ENCODE data around the gene SYNDIG1. TPM values are rescaled to one million over a fixed set of nuclear protein-coding genes. Genes with fewer than 3 reads are reported as not detected.

The SYNDIG1 gene
- total RNA-seq, 1 experiment from 2014 or later, result 17.9 TPM

DNA sequence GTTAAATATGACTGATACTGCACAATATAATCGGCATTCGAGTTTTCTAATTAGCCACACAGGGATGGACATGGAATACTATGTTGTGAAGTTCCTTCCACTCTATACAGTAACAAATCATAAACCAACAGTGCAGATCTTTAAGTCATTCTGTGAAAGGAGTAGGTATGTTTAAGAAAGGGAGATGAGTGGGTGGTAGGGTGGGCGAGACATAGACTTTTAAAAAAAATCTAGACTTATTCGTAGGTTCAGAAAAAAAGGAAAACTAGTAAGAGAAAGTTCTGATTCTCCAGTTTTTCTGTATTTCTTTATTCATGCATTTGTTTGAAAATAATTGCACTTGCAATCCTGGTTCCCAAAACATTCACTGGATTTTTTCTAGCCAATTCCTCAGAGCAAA, 61.8 kb downstream of the SYNDIG1 start:
- Histone ChIP-seq H3K27me3 (replicated peaks; ENCODE audit: insufficient read depth, low read depth, low read length, poor library complexity) (no peaks in the 10 kb centered on the region), H3K27ac (ENCODE audit: low read depth, low read length, poor library complexity, severe bottlenecking) (no peak overlapping the region), H3K9me3 (ENCODE audit: low read depth, low read length, poor library complexity, severe bottlenecking) (no peaks in the 10 kb centered on the region), H3K4me3 (ENCODE audit: low read depth, low read length, poor library complexity, severe bottlenecking) (no peak overlapping the region), H3K4me1 (ENCODE audit: insufficient read depth, low read length, poor library complexity, severe bottlenecking) (no peaks in the 10 kb centered on the region), H3K36me3 (ENCODE audit: insufficient read depth, low read length, poor library complexity, severe bottlenecking) (no peaks in the 10 kb centered on the region)
- intact Hi-C loops (cut with micrococcal nuclease; ENCODE audit: unreplicated experiment), result no loop called here
- CTCF ChIA-PET, result no interaction called here
- no peak for DNase-seq (ENCODE audit: low spot score)
- no TSS peak for BruUV-seq (replicated peaks)
- TF ChIP-seq, protein P1, sequence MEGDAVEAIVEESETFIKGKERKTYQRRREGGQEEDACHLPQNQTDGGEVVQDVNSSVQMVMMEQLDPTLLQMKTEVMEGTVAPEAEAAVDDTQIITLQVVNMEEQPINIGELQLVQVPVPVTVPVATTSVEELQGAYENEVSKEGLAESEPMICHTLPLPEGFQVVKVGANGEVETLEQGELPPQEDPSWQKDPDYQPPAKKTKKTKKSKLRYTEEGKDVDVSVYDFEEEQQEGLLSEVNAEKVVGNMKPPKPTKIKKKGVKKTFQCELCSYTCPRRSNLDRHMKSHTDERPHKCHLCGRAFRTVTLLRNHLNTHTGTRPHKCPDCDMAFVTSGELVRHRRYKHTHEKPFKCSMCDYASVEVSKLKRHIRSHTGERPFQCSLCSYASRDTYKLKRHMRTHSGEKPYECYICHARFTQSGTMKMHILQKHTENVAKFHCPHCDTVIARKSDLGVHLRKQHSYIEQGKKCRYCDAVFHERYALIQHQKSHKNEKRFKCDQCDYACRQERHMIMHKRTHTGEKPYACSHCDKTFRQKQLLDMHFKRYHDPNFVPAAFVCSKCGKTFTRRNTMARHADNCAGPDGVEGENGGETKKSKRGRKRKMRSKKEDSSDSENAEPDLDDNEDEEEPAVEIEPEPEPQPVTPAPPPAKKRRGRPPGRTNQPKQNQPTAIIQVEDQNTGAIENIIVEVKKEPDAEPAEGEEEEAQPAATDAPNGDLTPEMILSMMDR (conservative IDR thresholded peaks at IDR 0.05; ENCODE audit: low read depth, low read length), result no peak
- TF ChIP-seq EZH2 (IDR thresholded peaks at IDR 0.05; ENCODE audit: borderline replicate concordance, low read depth, low read length, poor library complexity, severe bottlenecking), result no peak
- POLR2A ChIA-PET (ENCODE audit: low non-redundant PET), result no interaction called here

DNA sequence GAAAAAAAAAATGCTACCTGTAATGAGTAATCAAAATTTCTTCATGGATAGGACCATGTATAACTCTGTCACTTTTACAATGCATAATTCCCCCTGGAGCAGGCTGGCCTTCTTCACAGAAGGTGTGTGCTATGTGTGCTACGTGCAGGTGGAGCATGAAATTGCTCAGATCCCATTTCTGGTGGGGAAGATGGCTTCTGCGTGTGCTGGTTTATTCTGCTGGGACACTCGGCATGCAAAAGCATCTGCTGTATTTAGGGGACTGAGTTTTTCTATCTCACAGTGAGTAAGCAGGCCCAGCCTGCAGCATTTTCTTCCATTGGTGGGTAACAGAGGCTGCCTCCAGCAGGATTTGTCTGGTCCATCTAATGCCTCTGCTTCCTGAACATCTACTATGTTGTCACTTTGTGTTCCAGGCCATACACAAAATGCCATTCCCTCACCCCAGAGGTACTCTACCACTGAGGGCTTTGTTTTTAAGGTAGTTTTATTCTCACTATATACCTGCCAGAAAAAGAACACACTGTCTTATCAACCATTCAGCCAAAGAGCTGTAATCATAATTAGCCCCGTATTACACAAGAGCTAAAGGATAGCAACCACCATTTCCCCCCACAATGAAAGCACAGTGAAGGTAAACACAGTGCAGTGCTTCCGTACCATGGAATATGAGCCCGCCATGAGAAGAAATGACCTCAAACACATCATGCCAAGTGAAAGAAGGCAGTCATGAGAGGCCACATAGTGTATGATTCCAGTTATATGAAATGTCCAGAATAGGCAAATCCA, 62.4 kb downstream of the SYNDIG1 start:
- Histone ChIP-seq H3K9me3 (ENCODE audit: low read depth, low read length, poor library complexity, severe bottlenecking) (no peaks in the 10 kb centered on the region), H3K4me3 (ENCODE audit: low read depth, low read length, poor library complexity, severe bottlenecking) (no peak overlapping the region), H3K27ac (ENCODE audit: low read depth, low read length, poor library complexity, severe bottlenecking) (no peak overlapping the region), H3K36me3 (ENCODE audit: insufficient read depth, low read length, poor library complexity, severe bottlenecking) (no peaks in the 10 kb centered on the region), H3K4me1 (ENCODE audit: insufficient read depth, low read length, poor library complexity, severe bottlenecking) (no peaks in the 10 kb centered on the region), H3K27me3 (replicated peaks; ENCODE audit: insufficient read depth, low read depth, low read length, poor library complexity) (no peaks in the 10 kb centered on the region)
- intact Hi-C loops (cut with micrococcal nuclease; ENCODE audit: unreplicated experiment), result no loop called here
- CTCF ChIA-PET, result no interaction called here
- TF ChIP-seq, protein P1 (conservative IDR thresholded peaks at IDR 0.05; ENCODE audit: low read depth, low read length), result no peak
- DNase-seq (ENCODE audit: low spot score), result no peak
- no TSS peak for BruUV-seq (replicated peaks)
- POLR2A ChIA-PET (ENCODE audit: low non-redundant PET), result no interaction called here

DNA sequence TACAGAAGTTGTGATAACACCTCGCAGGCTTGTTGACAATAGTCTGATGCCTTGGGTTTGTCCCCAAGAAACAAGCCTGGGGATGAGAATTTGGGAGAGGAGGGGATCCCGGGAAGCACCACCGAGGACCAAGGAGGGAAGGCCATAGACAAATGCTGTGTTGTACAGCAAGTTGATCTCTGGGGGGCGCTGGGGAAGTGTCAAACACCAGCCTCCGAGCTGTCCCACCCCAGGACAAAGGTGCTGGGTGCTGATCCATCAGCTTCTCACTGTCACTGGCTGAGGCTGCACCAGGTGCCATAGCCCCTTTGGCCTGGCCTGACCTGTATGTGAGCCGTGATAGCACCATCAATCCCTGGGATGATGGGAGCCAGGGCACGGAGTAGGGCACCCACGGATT, 64.0 kb downstream of the SYNDIG1 start:
- Histone ChIP-seq H3K36me3 (ENCODE audit: insufficient read depth, low read length, poor library complexity, severe bottlenecking) (no peaks in the 10 kb centered on the region), H3K4me3 (ENCODE audit: low read depth, low read length, poor library complexity, severe bottlenecking) (no peak overlapping the region), H3K27me3 (replicated peaks; ENCODE audit: insufficient read depth, low read depth, low read length, poor library complexity) (no peaks in the 10 kb centered on the region), H3K27ac (ENCODE audit: low read depth, low read length, poor library complexity, severe bottlenecking) (no peak overlapping the region), H3K4me1 (ENCODE audit: insufficient read depth, low read length, poor library complexity, severe bottlenecking) (no peaks in the 10 kb centered on the region), H3K9me3 (ENCODE audit: low read depth, low read length, poor library complexity, severe bottlenecking) (no peaks in the 10 kb centered on the region)
- DNase-seq (ENCODE audit: low spot score), result no peak
- TF ChIP-seq, protein P1 (conservative IDR thresholded peaks at IDR 0.05; ENCODE audit: low read depth, low read length), result peak; percentile 21; the same call in 1 of the 2 replicates
- no peak for TF ChIP-seq EZH2 (IDR thresholded peaks at IDR 0.05; ENCODE audit: borderline replicate concordance, low read depth, low read length, poor library complexity, severe bottlenecking)
- BruUV-seq (replicated peaks), result no TSS peak
- intact Hi-C loops (cut with micrococcal nuclease; ENCODE audit: unreplicated experiment), result no loop called here
- POLR2A ChIA-PET (ENCODE audit: low non-redundant PET), result no interaction called here
- CTCF ChIA-PET, result no interaction called here

Data from A673 (cell line).